NCI-H2171 treated with DMSO at 0.1 percent for 48 hours (cell line): ENCODE data around the gene LINGO4.
"Not testable (repeated sequence)": the region's sequence is repeated elsewhere in the genome, so short reads cannot be mapped to it uniquely, and the experiment has no call there.

Source experiments
- DNase-seq: peaks from one replicate; lab custom pipeline; 2025; lab: John Stamatoyannopoulos, UW

LINGO4 gene

DNA sequence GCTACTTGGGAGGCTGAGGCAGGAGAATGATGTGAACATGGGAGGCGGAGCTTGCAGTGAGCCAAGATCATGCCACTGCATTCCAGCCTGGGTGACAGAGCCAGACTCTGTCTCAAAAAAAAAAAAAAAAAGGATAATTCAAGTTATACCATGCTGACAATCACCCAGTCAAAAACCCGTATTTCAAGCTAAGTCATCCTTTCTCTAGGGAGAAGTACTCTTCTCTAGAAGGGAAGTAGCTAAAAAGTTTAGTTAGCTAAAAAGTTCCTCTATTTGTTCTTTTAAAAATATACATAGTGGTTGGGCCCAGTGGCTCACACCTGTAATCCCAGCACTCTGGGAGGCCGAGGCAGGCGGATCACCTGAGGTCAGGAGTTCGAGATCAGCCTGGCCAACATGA, 24.5 kb downstream of the LINGO4 start:
- not testable (repeated sequence) for DNase-seq

DNA sequence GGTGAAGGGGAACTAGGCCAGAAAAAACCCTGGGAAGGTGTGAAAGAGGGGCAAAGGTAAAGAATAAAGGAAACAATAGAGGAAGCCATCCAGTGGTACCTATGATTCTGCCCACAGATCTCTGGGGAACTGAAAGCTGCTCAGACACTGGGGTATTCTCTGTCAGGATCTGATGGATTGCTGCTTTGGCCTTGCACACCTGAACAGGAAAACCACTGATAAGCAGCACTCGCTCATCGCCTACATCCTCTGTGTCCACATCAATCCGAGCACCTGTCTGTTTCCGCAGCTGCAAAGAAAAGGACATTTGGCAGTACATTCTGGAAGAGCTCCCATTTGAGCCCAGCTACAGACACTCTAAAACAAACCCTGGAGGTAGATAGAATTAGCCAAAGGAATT, 25.4 kb downstream of the LINGO4 start:
- DNase-seq, result no peak

DNA sequence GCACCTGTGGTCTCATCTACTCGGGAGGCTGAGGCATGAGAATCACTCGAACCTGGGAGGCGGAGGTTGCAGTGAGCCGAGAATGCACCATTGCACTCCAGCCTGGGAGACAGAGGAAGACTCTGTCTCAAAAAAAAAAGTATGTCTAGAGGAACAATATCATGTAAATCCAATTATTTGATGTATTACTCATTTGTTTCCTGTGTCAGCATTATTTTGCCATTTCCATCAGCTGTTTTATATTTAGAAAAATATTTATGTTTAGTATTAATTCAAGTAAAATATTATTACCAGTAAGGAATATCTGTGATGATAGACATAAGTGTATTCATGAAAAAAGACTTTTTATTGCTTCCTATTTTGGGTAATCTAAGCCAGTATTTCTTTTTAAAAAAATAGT, 27.9 kb downstream of the LINGO4 start:
- no peak for DNase-seq

DNA sequence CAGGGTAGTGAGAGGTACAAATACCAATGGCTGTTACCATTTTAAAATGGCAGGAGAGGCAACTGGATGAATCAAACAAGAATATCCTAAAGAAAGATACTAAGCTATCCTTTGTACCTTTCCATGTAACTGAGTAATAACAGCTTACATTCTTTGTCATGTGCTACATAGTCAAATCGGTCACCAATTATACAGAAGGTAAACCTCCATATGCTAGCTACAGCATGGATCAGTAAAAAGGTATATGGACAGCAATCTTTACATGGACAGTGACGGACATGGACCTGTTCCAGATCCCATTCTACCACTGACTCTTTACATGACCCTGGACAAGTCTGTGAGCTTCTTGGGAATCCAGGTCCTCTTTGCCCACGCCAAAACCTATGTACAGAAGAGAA, 28.6 kb downstream of the LINGO4 start:
- DNase-seq, result no peak

DNA sequence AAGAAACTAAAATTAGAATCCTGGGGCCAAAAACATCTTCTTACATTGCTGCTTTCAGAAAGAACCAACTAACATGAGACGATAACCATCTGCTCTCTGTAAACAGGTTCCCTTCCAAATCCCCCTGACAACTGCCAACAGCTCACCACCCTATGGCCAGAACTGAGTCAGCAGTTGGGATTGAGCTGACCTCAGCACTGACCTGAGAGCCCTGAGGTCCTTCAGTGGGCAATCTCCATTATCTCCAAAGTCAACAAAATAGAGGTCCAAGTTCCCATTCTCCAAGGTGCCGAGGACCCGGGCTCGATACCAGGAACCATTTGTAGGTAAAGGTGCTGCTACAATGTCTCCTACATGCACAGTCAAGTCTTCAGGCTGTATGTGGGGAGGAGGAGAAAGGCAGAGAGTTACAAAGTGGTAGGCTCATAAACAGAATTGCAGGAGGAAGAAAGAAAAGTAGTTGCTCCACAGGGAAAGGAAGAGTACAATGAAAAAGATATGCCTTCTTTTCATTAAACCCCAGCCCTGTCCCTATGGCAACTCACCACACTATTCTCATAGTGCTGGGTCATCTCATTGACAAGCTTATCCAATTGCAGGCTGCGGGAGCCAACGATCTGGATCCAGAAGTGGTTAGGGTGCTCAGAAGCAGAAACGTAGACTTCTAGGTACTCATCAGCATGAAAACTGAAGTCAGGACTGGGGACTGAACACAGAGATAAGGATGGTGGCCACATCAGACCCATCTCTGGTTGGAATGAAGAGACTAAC, 29.1 kb downstream of the LINGO4 start:
- no peak for DNase-seq

DNA sequence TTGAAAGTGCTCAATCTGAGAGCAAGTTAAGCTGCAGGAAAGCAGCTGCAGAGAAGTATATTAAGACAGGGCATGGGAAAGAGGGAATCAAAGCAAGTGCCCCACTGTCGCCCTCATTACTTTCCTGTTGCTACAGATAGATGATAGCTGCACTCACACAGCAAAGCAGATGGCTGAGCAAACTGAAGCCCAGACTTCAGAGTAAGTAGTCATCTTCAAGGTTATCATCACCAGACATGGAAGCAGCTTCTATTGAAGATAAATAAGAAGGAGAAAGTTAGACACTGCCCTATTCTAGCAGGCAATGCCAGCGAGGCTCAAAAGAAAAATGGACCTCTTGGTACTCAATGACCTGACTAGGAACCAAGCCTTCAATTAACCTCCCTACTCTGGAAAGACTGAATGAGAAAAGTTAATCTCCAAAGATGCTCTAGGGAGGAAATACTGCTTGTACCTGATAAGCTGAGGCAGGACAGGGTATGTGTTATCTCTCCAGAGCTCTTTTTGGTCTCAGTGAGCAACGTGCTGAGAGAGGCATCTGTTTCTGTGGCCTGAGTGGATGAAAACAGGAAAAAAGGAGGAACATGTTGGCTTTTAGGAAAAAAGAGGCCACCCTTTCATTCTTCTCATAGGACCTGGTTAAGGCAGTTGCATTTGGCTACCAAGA, 30.8 kb downstream of the LINGO4 start:
- DNase-seq, result no peak

DNA sequence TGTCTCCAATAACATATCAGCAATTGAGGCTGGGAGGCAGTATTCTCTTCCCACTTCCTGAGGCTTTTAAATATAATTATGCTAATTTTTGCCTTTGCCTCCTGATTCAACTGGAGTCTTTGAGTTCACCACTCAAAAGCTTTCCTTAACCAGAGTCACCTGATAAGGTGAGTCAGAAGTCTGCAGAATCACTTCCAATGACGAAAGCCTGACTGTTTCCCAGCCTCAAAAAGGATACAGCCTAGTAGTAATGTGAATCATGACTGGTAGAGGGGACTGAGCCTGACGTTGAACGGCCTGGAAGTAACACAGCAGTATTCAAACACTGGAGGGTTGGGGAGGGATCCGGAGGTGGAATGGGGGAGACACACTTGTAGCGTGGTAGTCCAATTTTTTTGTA, 31.5 kb downstream of the LINGO4 start:
- no peak for DNase-seq

DNA sequence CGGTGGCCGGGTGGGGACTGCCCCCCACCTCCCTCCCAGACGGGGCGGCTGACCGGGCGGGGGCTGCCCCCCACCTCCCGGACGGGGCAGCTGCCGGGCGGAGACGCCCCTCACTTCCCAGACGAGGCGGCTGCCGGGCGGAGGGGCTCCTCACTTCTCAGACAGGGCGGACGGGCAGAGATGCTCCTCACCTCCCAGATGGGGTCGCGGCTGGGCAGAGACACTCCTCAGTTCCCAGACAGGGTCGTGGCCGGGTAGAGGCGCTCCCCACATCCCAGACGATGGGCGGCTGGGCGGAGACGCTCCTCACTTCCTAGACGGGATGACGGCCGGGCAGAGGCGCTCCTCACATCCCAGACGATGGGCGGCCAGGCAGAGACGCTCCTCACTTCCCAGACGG, 35.9 kb downstream of the LINGO4 start:
- not testable (repeated sequence) for DNase-seq

DNA sequence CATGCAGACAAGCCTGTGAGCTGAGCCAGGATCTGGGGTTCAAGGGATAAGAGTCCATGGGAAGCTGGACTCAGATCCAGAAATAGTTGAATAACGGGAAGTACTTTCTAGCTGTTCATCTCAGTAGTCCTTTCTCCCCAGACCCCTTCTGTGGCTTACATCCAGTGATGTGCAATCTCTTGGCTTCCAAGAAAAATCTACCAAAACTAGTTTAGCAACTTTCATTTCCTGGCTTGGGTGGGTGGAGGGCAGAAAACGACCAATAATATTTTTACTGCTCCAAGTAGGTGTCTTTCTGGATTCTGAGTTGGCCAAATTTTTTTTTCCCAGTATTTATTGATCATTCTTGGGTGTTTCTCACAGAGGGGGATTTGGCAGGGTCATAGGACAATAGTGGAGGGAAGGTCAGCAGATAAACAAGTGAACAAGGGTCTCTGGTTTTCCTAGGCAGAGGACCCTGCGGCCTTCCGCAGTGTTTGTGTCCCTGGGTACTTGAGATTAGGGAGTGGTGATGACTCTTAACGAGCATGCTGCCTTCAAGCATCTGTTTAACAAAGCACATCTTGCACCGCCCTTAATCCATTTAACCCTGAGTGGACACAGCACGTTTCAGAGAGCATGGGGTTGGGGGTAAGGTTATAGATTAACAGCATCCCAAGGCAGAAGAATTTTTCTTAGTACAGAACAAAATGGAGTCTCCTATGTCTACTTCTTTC, 36.7 kb downstream of the LINGO4 start:
- not testable (repeated sequence) for DNase-seq

DNA sequence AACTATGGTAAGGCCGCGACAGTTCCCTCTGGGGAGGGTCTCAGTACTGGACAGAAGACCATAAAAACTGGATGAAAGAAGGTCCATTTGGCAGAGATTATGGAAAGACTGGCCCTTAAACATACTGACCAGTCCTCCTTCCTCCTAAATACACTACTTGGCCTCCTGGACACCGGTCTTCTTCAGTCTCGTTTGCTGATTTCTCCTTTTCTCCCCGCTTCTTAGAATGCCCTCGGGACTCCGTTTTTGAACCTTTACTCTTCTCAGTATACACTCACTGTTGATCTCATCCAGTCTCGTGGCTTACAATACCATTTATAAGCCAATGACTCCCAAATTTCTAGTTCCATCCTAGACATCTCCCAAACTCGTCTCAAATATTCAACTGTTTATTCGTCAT, 41.2 kb downstream of the LINGO4 start:
- DNase-seq, result no peak

DNA sequence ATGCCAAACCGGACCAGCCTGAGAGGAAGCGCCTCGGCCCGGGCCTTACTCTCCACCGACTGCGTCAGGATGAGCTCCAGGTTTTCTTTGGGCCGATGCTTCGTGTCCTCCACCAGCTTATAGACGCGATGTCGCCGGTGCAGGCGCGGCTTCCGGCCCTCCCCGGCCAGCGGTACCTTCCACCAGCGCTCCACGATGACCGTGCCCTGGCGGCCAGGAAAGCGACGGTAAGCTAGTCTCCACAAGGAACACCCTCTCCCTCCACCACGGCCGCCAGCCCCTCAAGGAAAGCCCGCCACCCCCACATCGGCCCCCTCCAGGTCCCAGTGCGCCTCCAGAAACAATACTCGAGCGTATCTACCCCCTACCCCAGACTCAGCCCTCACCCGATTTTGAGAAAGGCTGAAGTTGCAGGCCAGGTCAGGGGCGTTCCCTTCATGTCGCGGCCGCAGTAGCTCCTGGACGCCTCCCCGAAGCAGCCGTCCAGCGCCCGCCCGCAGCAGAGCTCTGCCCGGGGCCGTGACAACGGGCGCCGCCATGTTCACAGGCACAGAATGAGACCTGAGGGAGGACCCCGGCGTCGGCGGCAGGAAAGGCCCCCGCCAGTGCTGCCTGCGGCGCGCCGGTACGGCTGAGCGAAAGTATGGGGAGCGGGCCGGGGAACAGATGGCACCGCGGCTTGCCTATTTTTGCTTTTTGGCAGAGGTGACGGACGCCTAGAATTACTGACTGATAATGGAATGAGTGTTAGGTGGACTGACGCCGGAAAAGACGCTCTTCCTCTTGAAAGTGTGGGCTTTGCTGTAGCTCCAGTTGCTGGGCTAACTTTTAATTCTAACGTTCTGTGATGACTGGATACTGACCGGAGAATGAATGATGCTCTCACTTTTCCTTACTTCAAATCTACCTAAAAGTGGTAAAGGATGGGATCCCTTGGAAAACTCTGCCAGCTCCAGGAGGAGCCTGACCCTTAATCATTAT, 42.0 kb downstream of the LINGO4 start, which contains the start of gene MRPL9:
Gene MRPL9 (minus strand): TSS at position 556 of the 981 bp plus-strand sequence. CDS start 17 bp downstream, at position 539.
- DNase-seq, result peak; percentile 91

DNA sequence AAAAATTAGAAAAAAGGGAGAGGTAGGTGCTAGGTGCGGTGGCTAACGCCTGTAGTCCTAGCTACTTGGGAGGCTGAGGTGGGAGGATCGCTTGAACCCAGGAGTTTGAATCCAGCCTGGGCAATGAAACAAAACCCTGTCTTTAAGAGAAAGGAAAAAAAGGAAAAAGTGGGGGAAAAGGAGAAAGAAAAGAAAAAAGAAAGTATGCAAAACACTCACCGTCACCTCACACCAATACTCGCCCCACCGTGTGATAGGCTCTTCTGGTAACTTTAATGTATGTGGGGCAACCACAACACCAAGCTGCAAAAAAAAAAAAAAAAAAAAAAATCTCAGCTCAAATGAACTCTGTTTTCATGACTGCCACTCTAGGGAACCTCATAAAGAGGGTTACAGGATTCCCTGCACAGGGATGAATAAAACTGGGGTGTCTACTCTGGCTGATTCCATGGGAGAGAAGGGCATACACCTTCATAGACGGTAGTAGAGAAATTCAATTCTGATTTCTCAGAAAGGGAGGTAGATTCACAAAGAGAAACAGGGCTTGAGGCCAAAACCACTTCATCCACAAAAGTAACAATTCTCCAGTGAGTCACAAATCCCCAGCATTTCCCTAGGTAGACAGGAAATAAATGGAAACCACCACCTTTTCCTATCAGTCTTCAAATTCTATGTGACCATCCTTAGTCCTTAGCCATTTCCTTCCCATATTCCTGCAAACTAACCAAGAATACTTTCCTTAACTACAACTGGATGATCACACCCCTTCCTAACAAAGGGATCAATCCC, 44.4 kb downstream of the LINGO4 start:
- DNase-seq, result no peak

DNA sequence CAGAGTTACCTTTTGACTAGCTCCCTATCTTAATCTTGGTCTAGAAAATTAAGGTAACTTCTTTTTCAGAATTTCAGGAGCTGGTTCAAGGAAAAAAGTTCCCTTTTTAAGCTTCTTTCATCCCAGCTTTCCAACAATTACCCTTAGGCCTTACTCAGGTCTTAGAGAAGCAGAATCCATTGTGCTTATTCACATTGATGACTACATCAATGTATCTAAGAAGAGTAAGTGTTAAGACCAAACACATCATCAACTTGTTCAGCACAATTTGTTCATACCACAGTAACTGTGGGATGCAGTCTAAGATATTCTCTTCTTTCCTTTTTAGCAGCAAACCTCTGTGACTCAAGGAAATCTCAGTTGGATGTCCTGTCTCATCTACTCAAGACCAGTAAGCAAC, 46.0 kb downstream of the LINGO4 start:
- DNase-seq, result no peak

DNA sequence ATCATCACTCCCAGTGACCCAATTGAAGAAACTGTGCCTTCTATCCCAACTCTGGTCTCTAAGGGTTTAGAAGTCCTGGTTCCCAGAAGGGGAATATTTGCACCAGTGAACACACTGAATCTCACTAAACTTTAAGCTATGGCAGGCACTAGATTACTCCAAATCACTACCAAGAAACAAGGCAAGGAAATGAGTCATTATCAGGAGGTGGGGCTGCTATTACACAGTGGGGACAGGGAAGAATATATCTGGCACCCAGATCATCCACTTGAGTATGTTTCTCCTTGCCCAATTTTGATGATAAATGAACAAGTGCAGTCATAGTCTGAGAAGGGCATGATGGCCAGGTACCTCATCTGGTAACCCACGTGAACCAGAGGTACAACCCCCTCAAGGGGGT, 48.9 kb downstream of the LINGO4 start:
- no peak for DNase-seq
